Activated CD4-positive, alpha-beta T cell treated with anti-CD3 and anti-CD28 coated beads, Interleukin-2, Interleukin-4, amounts not matched to agents 100 ng/mL and 50 ng/mL, durations not matched to agents 16 hours and 8 hours (primary cell): ENCODE data around the gene RNF214.
"Not testable (repeated sequence)": the region's sequence is repeated elsewhere in the genome, so short reads cannot be mapped to it uniquely, and the experiment has no call there.

Source experiments
- DNase-seq: peaks from one replicate; pipeline ENCODE4 v3.0.0-alpha.2; 2020; ENCODE audit warnings: low spot score

The RNF214 gene

GRCh38 chr11:117232092-117232878 is at the start of gene RNF214:
Gene RNF214 (plus strand): TSS chr11:117232671. CDS start chr11:117234273, 1,602 bp downstream.
- DNase-seq = peak; percentile 77

GRCh38 chr11:117183178-117183577 is 49.3 kb upstream of the RNF214 start:
- DNase-seq = not testable (repeated sequence)

GRCh38 chr11:117183724-117184349 is 48.6 kb upstream of the RNF214 start:
- DNase-seq = no peak

GRCh38 chr11:117185736-117186430 is 46.6 kb upstream of the RNF214 start:
- no peak for DNase-seq

- no peak for DNase-seq
Measured at GRCh38 chr11:117186431-117186761, 46.1 kb upstream of the RNF214 start.

GRCh38 chr11:117187007-117187406 is 45.5 kb upstream of the RNF214 start:
- no peak for DNase-seq

- DNase-seq = no peak
Measured at GRCh38 chr11:117187428-117187798, 45.1 kb upstream of the RNF214 start.

GRCh38 chr11:117187799-117188481 is 44.5 kb upstream of the RNF214 start:
- no peak for DNase-seq

GRCh38 chr11:117188620-117189081 is 43.8 kb upstream of the RNF214 start:
- DNase-seq = no peak

- DNase-seq = no peak
Measured at GRCh38 chr11:117189191-117189940, 43.1 kb upstream of the RNF214 start.

- no peak for DNase-seq
Measured at GRCh38 chr11:117189941-117190544, 42.4 kb upstream of the RNF214 start.

GRCh38 chr11:117191680-117192400 is 40.6 kb upstream of the RNF214 start:
- DNase-seq = no peak

- DNase-seq = no peak
Measured at GRCh38 chr11:117192401-117192875, 40.0 kb upstream of the RNF214 start.

- DNase-seq = no peak
Measured at GRCh38 chr11:117193130-117194020, 39.1 kb upstream of the RNF214 start.

- no peak for DNase-seq
Measured at GRCh38 chr11:117194267-117194666, 38.2 kb upstream of the RNF214 start.

GRCh38 chr11:117195258-117195657 is 37.2 kb upstream of the RNF214 start:
- DNase-seq = no peak

- no peak for DNase-seq
Measured at GRCh38 chr11:117195761-117196160, 36.7 kb upstream of the RNF214 start.

- no peak for DNase-seq
Measured at GRCh38 chr11:117197006-117197405, 35.5 kb upstream of the RNF214 start.
